Hematopoietic multipotent progenitor cell treated with erythropoietin and hydrocortisone succinate and interleukin-3 and kit ligand, for 4 days (in vitro differentiated cells): ENCODE measurements around the gene CHD1L.
"Not testable (repeated sequence)": the region's sequence is repeated elsewhere in the genome, so short reads cannot be mapped to it uniquely, and the experiment has no call there.

Experiments used
- DNase-seq: peaks from one replicate; pipeline ENCODE4 v3.0.0-alpha.2; 2015

CHD1L gene

DNA sequence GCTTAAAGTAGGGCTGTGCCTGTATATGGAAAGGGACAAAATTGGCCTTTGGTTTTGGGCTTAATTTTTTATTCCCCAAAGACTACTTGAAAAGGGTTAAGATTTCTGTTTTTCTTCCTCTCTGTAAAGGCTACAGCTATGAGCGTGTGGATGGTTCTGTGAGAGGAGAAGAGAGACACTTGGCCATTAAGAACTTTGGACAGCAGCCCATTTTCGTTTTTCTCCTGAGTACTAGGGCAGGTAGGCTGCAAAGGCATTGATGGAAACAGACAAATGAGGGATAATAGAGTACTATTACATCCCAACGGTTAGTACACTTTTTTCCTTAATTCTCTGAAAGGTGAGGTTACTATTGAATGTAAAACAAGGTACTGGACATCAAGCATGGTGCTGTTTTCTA is 29.6 kb downstream of the CHD1L start:
- DNase-seq, result no peak

- DNase-seq, result peak; percentile 87
These were observed 31.2 kb downstream of the CHD1L start for GRCh38 chr1:147273409-147274336.

DNA sequence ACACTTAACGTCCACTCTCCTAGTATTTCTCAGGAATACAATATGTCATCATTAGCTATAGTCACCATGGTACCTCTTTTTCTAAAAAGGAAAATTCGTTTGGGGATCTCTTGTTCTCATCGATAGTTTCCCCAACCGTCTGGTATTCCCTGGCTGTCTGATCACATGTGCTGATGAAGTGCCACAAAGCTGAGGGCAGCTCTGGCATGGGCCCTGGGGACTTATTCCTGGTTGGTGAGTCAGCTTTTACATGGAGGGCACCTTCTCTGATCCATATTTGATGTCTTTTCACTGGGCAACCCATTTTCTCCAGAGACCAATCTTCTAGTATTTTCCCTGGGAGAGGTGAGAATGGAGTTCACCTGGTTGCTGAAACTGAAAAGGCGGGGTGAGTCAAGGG is 39.5 kb downstream of the CHD1L start:
- DNase-seq, result no peak

- DNase-seq, result no peak
These were observed 40.5 kb downstream of the CHD1L start for GRCh38 chr1:147283011-147283410.

DNA sequence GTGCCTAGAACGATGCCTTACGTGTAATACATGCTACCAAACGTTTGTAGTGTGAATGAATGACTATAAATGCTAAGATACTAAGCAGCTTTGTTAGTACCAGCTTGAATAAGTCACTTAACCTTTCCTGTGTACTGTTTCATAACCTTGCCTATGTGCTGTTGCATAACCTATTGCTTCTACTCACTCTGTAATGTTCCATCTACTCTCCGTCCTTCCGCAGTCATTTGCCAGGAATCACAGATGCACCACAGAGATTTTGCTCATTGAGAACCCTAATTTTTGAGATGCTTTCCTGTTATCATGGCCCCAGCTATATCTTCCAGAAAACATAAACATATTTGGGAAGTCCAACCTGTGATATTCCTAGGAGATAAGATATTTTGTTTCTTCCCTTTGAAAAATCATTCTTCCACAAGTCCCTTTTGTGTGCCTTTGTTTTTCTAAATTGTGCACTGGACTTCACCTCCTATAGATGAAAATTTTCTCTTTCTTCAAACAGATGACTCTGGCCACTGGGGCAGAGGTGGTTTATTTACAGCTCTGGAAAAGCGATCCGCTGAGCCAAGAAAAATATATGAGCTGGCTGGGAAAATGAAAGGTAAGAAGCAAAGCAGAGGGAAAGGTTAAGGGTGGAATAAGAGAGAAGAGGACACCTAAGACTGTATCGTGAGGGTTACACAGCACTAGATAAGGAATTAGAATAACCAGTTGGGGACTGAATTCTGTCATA is 44.8 kb downstream of the CHD1L start:
- DNase-seq, result no peak

DNA sequence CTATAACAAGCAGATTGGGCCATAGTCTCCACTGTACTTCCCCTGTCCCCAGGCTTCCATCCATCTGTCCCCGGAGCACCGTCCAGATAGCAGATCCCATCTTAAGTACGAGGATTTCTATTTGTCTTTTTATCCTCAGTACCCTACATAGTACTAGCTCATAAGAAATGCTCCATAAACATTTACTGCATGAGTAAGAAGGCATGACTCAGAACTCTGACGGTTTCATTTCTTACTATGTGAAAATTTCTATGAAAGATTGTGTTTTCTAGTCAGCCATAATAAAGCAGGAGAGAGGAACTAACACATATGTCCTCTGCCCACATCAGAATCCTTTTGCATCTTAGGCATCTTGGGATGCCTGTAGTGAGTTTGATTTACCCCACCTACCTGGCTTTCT is 49.5 kb downstream of the CHD1L start:
- DNase-seq, result no peak

DNA sequence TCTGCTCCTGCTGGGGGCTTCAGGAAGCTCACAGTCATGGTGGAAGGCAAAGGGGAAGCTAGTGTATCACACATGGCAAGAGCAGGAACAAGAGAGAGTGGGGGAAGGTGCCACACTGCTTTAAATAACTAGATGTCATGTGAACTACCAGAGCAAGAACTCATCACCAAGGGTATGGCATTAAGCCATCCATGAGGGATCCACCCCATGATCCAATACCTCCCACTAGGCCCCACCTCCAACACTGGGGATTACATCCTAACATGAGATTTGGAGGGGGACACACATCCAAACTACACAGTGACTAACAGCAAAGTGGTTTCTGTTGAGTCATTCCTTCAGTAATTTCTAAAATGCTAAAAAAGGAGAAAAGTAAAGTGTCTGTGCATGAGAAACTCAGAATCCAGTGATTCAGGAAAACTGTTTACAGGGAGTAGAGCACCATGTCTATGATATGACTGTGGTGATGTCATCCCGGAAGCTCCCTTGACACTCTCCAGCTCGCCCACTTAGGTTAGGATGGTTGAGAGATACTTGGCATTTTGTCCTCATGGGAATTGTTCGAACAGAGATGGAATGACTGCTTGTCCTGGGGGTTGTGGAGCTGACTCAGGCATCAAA is 50.3 kb downstream of the CHD1L start:
- DNase-seq, result peak; percentile 25

GRCh38 chr1:147297438-147297837 is 55.0 kb downstream of the CHD1L start:
- no peak for DNase-seq

DNA sequence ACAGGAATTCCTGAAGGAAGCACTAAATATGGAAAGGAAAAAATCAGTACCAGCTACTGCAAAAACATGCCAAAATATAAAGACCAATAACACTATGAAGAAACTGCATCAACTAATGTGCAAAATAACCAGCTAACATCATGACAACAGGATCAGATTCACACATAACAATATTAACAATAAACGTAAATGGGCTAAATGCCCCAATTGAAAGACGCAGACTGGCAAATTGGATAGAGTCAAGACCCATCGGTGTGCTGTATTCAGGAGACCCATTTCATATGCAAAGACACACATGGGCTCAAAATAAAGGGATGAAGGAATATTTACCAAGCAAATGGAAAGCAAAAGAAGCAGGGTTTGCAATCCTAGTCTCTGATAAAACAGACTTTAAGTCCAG is 63.3 kb downstream of the CHD1L start:
- DNase-seq, result not testable (repeated sequence)

DNA sequence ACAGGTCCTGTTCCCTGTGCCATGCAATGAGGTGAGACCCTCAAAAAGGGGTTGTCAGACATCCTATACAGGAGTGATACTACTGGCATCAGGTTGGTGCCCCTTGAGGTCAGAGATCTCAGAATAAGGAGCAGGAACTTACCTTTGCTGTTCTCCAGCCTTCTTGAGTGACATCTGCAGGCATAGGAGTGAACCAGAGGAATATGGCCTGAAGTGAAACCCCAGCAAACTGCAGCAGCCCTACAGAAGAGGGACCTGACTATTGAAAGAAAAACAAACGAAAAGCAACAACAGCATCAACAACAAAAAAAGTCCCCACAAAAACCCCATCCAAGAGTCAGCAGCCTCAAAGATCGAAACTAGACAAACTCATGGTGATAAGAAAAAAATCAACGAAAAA is 74.5 kb downstream of the CHD1L start:
- DNase-seq, result no peak

DNA sequence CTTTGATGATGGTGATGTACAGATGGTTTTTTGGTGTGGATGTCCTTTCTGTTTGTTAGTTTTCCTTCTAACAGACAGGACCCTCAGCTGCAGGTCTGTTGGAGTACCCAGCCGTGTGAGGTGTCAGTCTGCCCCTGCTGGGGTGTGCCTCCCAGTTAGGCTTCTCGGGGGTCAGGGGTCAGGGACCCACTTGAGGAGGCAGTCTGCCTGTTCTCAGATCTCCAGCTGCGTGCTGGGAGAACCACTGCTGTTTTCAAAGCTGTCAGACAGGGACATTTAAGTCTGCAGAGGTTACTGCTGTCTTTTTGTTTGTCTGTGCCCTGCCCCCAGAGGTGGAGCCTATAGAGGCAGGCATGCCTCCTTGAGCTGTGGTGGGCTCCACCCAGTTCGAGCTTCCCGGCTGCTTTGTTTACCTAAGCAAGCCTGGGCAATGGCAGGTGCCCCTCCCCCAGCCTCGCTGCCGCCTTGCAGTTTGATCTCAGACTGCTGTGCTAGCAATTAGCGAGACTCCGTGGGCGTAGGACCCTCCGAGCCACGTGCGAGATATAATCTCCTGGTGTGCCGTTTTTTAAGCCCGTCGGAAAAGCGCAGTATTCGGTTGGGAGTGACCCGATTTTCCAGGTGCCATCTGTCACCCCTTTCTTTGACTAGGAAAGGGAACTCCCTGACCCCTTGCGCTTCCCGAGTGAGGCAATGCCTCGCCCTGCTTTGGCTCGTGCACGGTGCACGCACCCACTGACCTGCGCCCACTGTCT is 84.6 kb downstream of the CHD1L start:
- DNase-seq, result not testable (repeated sequence)

- peak; percentile 12 for DNase-seq
These were observed 91.8 kb downstream of the CHD1L start for GRCh38 chr1:147334292-147334691.

DNA sequence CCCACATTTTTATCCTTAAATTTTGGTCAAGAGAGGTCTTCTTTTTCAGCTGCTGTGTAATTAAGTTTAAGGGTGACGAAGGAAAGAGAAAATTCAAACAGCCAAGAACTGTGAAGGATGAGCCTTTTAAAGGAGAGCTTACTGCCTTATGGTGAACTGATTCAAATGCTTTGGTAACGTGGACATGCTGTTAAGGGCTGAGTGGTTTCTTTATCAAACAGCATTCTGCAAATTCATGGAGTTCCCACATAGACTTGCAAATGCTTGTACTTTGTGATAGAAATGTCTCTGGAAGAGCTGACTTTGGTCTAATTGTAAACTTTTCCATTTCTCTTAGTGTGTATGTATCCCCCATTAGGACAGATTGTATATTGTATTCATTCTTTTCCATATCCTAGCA is 93.8 kb downstream of the CHD1L start:
- DNase-seq, result no peak

- DNase-seq, result no peak
These were observed 94.7 kb downstream of the CHD1L start for GRCh38 chr1:147337040-147337630.

GRCh38 chr1:147338571-147338970 is 96.1 kb downstream of the CHD1L start:
- no peak for DNase-seq

- DNase-seq, result no peak
These were observed 98.8 kb downstream of the CHD1L start for GRCh38 chr1:147341246-147341645.
